Neural progenitor cell (in vitro differentiated cells): ENCODE results near the gene MT1E. TPM values are rescaled to one million over a fixed set of nuclear protein-coding genes. Genes with fewer than 3 reads are reported as not detected.
"Not testable (repeated sequence)": the region's sequence is repeated elsewhere in the genome, so short reads cannot be mapped to it uniquely, and the experiment has no call there.

Experiments
- DNase-seq: peaks from one replicate; pipeline ENCODE4 v3.0.0-alpha.2; 2016; ENCODE audit warnings: low spot score
- H2AFZ ChIP-seq: fragments of 200-600 bp; sonication (generic); replicated peaks from 2 replicates; pipeline ENCODE4 v1.6.1; 2016; ENCODE audit warnings: antibody characterized with exemption
- H3F3A ChIP-seq: fragments of 200-600 bp; sonication (generic); 2 replicates; pipeline ENCODE4 v1.6.1; 2016; ENCODE audit warnings: antibody characterized with exemption, low read depth
- H3K27ac ChIP-seq: fragments of 200-600 bp; sonication (generic); 2 replicates; pipeline ENCODE4 v1.5.1; 2016; ENCODE audit warnings: mild to moderate bottlenecking
- H3K27me3 ChIP-seq: fragments of 200-600 bp; sonication (generic); 2 replicates; pipeline ENCODE4 v1.6.1; 2016; ENCODE audit warnings: mild to moderate bottlenecking, moderate library complexity
- H3K36me3 ChIP-seq: fragments of 200-600 bp; sonication (generic); 2 replicates; pipeline ENCODE4 v1.5.1; 2016
- H3K4me1 ChIP-seq: fragments of 200-600 bp; sonication (generic); 2 replicates; pipeline ENCODE4 v1.6.1; 2016; ENCODE audit warnings: mixed run types
- H3K4me2 ChIP-seq: fragments of 200-600 bp; sonication (generic); 2 replicates; pipeline ENCODE4 v1.6.1; 2016
- H3K4me3 ChIP-seq: fragments of 200-600 bp; sonication (generic); 2 replicates; pipeline ENCODE4 v1.5.1; 2016
- H3K79me2 ChIP-seq: fragments of 200-600 bp; sonication (generic); 2 replicates; pipeline ENCODE4 v1.6.1; 2016; ENCODE audit warnings: low read depth
- H3K9ac ChIP-seq: fragments of 200-600 bp; sonication (generic); 2 replicates; pipeline ENCODE4 v1.6.1; 2016
- H3K9me3 ChIP-seq: fragments of 200-600 bp; sonication (generic); 2 replicates; pipeline ENCODE4 v1.5.1; 2016; ENCODE audit warnings: low read depth
- H4K20me1 ChIP-seq: fragments of 200-600 bp; sonication (generic); 2 replicates; pipeline ENCODE4 v1.6.1; 2016; ENCODE audit warnings: low read depth
- H3K27ac Mint-ChIP-seq: 3 replicates; pipeline ENCODE4 v1.8.0; 2021; ENCODE audit warnings: mixed read lengths
- H3K27me3 Mint-ChIP-seq: 2 replicates; pipeline ENCODE4 v1.8.0; 2022; ENCODE audit warnings: low read depth, mild to moderate bottlenecking, inconsistent platforms, moderate library complexity, mixed read lengths; ENCODE audit not compliant: insufficient read depth
- H3K36me3 Mint-ChIP-seq: 3 replicates; pipeline ENCODE4 v1.8.0; 2021; ENCODE audit warnings: mixed read lengths
- H3K4me1 Mint-ChIP-seq: 3 replicates; pipeline ENCODE4 v1.8.0; 2021; ENCODE audit warnings: mixed read lengths
- H3K4me3 Mint-ChIP-seq: 3 replicates; pipeline ENCODE4 v1.8.0; 2021; ENCODE audit warnings: mild to moderate bottlenecking, moderate library complexity, mixed read lengths
- H3K9me3 Mint-ChIP-seq: 3 replicates; pipeline ENCODE4 v1.8.0; 2020; ENCODE audit warnings: mixed read lengths
- EZH2 ChIP-seq: fragments of 200-600 bp; sonication (generic); IDR thresholded peaks from 2 replicates; pipeline ENCODE4 v1.6.1; 2017; ENCODE audit warnings: antibody characterized with exemption, mild to moderate bottlenecking, moderate library complexity
- EZH2phosphoT487 ChIP-seq: fragments of 200-600 bp; sonication (generic); IDR thresholded peaks from 2 replicates; pipeline ENCODE4 v1.6.1; 2017; ENCODE audit warnings: antibody characterized with exemption
- total RNA-seq: library from RNA; depleted of rRNA; stranded (reverse); fragments of >200 nt; gene quantifications from 2 replicates; pipeline ENCODE4 v1.2.3, GENCODE V29; 2015; ENCODE audit warnings: low replicate concordance
- TF ChIP-seq, protein P1 (sequence below): fragments of 200-600 bp; sonication (generic); IDR thresholded peaks from 2 replicates; pipeline ENCODE4 v1.5.1; 2017; ENCODE audit warnings: antibody characterized with exemption, mild to moderate bottlenecking

The MT1E gene
- total RNA-seq, 1 donor from 2014 or later: 2.4 TPM

DNA sequence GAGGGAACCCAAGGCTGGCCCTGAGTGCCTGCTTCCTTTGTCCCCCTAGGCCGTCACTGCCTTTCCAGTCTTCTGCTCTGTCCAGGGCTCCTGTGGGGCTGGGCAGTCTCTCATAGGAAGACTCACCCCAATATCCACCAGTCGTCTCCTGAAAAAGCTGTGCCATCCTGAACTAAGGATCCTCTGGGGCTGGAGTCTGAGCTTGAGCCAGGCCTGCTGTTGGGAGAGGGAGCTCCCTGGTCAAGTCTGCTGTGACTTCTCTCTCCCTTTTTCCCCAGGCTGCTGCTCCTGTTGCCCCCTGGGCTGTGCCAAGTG is 45.0 kb downstream of the MT1E start:
- Mint-ChIP-seq H3K9me3 (peaks cover 2% of the 10 kb centered on the region), H3K27ac (no peak overlapping the region), H3K4me1 (no peaks in the 10 kb centered on the region), H3K36me3 (no peaks in the 10 kb centered on the region), H3K4me3 (no peak overlapping the region), H3K27me3 (peaks cover 76% of the 10 kb centered on the region)
- Histone ChIP-seq H4K20me1 (peaks cover 30% of the 10 kb centered on the region), H3K27ac (no peak overlapping the region), H3K4me3 (no peak overlapping the region), H3K79me2 (no peaks in the 10 kb centered on the region), H3K36me3 (no peaks in the 10 kb centered on the region), H2AFZ (no peak overlapping the region), H3F3A (peaks cover 5% of the 10 kb centered on the region), H3K9me3 (no peaks in the 10 kb centered on the region), H3K4me1 (peaks cover 7% of the 10 kb centered on the region), H3K9ac (no peak overlapping the region), H3K4me2 (no peak overlapping the region), H3K27me3 (peaks cover 100% of the 10 kb centered on the region)
- no peak for DNase-seq
- no peak for TF ChIP-seq EZH2phosphoT487
- TF ChIP-seq, protein P1, sequence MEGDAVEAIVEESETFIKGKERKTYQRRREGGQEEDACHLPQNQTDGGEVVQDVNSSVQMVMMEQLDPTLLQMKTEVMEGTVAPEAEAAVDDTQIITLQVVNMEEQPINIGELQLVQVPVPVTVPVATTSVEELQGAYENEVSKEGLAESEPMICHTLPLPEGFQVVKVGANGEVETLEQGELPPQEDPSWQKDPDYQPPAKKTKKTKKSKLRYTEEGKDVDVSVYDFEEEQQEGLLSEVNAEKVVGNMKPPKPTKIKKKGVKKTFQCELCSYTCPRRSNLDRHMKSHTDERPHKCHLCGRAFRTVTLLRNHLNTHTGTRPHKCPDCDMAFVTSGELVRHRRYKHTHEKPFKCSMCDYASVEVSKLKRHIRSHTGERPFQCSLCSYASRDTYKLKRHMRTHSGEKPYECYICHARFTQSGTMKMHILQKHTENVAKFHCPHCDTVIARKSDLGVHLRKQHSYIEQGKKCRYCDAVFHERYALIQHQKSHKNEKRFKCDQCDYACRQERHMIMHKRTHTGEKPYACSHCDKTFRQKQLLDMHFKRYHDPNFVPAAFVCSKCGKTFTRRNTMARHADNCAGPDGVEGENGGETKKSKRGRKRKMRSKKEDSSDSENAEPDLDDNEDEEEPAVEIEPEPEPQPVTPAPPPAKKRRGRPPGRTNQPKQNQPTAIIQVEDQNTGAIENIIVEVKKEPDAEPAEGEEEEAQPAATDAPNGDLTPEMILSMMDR: no peak
- TF ChIP-seq EZH2: no peak

DNA sequence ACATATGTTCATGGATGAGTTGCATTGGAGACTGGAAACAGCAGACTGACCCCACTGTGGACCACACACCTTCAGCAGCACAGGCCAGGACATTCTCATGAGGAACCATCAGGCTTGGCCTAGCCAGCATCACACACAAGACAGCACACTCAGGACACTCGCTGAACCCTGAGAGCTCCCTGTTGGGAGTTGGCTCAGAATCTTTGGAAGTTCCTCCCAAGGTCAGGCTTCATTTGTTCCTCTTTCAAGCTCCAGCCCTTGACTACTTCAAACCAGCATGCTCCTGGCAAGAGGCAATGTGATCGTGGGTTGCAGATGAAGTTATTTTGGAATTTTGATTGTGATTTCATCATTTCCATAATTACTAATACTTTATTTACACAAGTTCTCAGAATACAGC is 46.1 kb downstream of the MT1E start:
- H3K27ac ChIP-seq, H3K36me3 ChIP-seq, H3K4me2 ChIP-seq, H3K4me1 Mint-ChIP-seq, H3K9ac ChIP-seq, H3K4me3 Mint-ChIP-seq, H3F3A ChIP-seq, H3K36me3 Mint-ChIP-seq, H3K27ac Mint-ChIP-seq, H3K4me1 ChIP-seq, DNase-seq, H3K4me3 ChIP-seq, H3K9me3 Mint-ChIP-seq, H3K9me3 ChIP-seq, H2AFZ ChIP-seq, H3K79me2 ChIP-seq: not testable (repeated sequence)
- Histone ChIP-seq H4K20me1 (peaks cover 30% of the 10 kb centered on the region), H3K27me3 (peaks cover 100% of the 10 kb centered on the region)
- peaks cover 70% of the 10 kb centered on the region for H3K27me3 Mint-ChIP-seq

DNA sequence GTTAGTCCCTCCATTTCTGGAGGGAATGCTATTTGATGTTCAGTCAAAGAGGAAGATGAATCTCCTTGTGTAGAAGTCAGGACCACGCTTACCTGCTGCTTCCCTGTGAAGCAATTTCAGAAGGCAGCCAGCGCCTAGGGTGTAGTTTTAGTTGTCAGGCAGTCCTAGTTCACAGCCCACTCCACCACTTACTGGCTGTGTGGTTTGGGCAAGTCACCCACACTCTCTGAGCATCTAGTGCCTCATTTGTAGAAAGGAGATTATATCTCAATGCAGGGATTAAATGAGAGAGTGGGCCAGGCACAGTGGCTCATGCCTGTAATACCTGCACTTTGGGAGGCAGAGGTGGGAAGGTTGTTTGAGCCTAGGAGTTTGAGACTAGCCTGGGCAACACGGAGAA is 46.6 kb downstream of the MT1E start:
- not testable (repeated sequence) for H3K4me3 Mint-ChIP-seq, H3K9ac ChIP-seq, H3K27ac Mint-ChIP-seq, H3K79me2 ChIP-seq, H3K4me3 ChIP-seq, H3K4me1 Mint-ChIP-seq, H3K4me1 ChIP-seq, DNase-seq, H2AFZ ChIP-seq, H3K36me3 Mint-ChIP-seq, H3K9me3 Mint-ChIP-seq, H3K27ac ChIP-seq, H3K36me3 ChIP-seq, H3K4me2 ChIP-seq, H3K9me3 ChIP-seq
- peaks cover 70% of the 10 kb centered on the region for H3K27me3 Mint-ChIP-seq
- Histone ChIP-seq H3F3A (peaks cover 13% of the 10 kb centered on the region), H4K20me1 (peaks cover 29% of the 10 kb centered on the region), H3K27me3 (peaks cover 100% of the 10 kb centered on the region)

DNA sequence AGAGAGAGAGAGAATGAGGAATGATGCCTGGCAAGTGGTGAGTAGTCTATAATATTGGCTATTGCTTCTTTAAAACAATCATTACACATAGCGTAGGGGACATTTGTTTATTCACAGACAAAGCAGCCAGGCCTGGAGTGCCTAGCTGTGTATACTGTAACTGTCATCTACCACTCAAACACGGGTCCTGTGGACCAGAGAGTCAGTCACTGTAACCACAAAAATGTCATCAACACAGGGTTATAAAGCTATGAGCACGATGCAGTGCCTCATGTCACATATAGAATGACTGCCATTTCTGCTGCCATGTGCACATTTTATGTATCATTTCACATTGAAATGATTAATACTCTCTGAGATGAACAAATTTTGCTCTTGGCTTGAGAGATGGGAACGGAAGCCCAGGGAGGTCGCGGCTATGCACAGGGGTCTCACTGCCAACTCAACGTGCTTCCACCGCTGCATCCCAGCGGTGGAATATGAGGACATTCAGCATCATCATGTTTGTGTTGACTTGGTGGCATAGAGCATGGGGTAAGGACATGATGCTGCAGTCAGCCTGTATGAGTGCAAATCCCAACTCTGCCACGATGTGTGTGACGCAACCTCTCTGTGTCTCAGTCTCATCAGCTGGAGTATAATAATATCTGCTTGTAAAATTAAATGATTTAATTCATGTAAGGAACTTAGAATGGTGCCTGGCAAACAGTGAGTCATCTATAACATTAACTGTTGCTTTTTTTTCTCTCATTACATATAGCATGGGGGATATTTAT is 47.4 kb downstream of the MT1E start:
- H3K4me3 Mint-ChIP-seq: no peak overlapping the region
- Histone ChIP-seq H3K27ac (no peak overlapping the region), H3F3A (peaks cover 13% of the 10 kb centered on the region), H3K27me3 (peaks cover 100% of the 10 kb centered on the region), H3K4me2 (no peak overlapping the region), H3K9ac (no peak overlapping the region), H3K4me3 (no peak overlapping the region), H3K36me3 (no peaks in the 10 kb centered on the region), H3K4me1 (peaks cover 4% of the 10 kb centered on the region), H3K79me2 (no peaks in the 10 kb centered on the region), H2AFZ (no peak overlapping the region), H3K9me3 (no peaks in the 10 kb centered on the region), H4K20me1 (peaks cover 21% of the 10 kb centered on the region)
- H3K9me3 Mint-ChIP-seq: no peaks in the 10 kb centered on the region
- no peak for DNase-seq
- H3K27ac Mint-ChIP-seq: no peak overlapping the region
- H3K4me1 Mint-ChIP-seq: no peaks in the 10 kb centered on the region
- H3K36me3 Mint-ChIP-seq: no peaks in the 10 kb centered on the region
- no peak for TF ChIP-seq EZH2
- no peak for TF ChIP-seq EZH2phosphoT487
- H3K27me3 Mint-ChIP-seq: peaks cover 69% of the 10 kb centered on the region

DNA sequence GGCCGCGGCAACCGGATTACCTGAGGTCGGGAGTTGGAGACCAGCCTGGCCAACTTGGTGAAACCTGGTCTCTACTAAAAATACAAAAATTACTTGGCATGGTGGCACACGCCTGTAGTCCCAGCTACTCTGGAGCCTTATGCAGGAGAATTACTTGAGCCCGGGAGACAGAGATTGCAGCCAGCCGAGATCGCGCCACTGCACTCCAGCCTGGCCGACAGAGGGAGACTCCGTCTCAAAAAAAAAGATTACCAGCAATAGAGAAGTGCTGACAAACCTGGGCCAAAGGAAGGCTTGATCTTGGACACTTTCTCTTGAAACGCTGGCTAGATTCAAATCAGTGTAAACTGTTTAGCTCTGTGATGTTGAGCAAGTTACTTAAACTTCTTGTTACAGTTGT is 48.3 kb downstream of the MT1E start:
- no peak for TF ChIP-seq EZH2
- TF ChIP-seq, protein P1: peak; percentile 70
- Histone ChIP-seq H3K27ac (no peak overlapping the region), H3K79me2 (no peaks in the 10 kb centered on the region), H4K20me1 (peaks cover 11% of the 10 kb centered on the region), H3K4me3 (no peak overlapping the region), H3K9ac (no peak overlapping the region), H3K27me3 (peaks cover 100% of the 10 kb centered on the region), H3K36me3 (no peaks in the 10 kb centered on the region), H3K4me1 (peaks cover 3% of the 10 kb centered on the region), H3K4me2 (no peak overlapping the region), H2AFZ (no peak overlapping the region), H3F3A (peaks cover 13% of the 10 kb centered on the region), H3K9me3 (no peaks in the 10 kb centered on the region)
- no peak overlapping the region for H3K4me3 Mint-ChIP-seq
- no peak overlapping the region for H3K27ac Mint-ChIP-seq
- no peaks in the 10 kb centered on the region for H3K36me3 Mint-ChIP-seq
- peak; percentile 52 for DNase-seq
- H3K9me3 Mint-ChIP-seq: no peaks in the 10 kb centered on the region
- peaks cover 61% of the 10 kb centered on the region for H3K27me3 Mint-ChIP-seq
- H3K4me1 Mint-ChIP-seq: no peaks in the 10 kb centered on the region

DNA sequence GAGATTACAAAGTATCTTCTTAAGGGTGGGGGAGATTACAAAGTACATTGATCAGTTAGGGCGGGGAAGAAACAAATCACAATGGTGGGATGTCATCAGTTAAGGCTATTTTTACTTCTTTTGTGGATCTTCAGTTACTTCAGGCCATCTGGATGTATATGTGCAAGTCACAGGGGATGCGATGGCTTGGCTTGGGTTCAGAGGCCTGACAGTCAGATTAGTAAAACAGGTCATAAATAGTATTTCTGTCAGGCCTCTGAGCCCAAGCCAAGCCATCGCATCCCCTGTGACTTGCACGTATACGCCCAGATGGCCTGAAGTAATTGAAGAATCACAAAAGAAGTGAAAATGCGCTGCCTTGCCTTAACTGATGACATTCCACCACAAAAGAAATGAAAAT is 49.0 kb downstream of the MT1E start:
- H3K4me1 Mint-ChIP-seq, DNase-seq, H3K36me3 Mint-ChIP-seq, H3K9ac ChIP-seq, H2AFZ ChIP-seq, H3K4me3 Mint-ChIP-seq, H3K27ac ChIP-seq, H3K36me3 ChIP-seq, H3K79me2 ChIP-seq, H3K4me1 ChIP-seq, H3K9me3 ChIP-seq, H3K27ac Mint-ChIP-seq, H3K9me3 Mint-ChIP-seq, H4K20me1 ChIP-seq, H3K4me3 ChIP-seq, H3K4me2 ChIP-seq: not testable (repeated sequence)
- peaks cover 100% of the 10 kb centered on the region for H3K27me3 ChIP-seq
- peaks cover 58% of the 10 kb centered on the region for H3K27me3 Mint-ChIP-seq
- H3F3A ChIP-seq: peaks cover 13% of the 10 kb centered on the region
